ENCODE results near the gene CCL25. TPM values are rescaled to one million over a fixed set of nuclear protein-coding genes. Genes with fewer than 3 reads are reported as not detected.
"Not testable (repeated sequence)": the region's sequence is repeated elsewhere in the genome, so short reads cannot be mapped to it uniquely, and the experiment has no call there.

CCL25 gene
- total and polyA plus RNA-seq, 2 of the 13 experiments (the other 11 are each of a cell fraction or from before 2014, with no cell fraction given), result not detected

DNA sequence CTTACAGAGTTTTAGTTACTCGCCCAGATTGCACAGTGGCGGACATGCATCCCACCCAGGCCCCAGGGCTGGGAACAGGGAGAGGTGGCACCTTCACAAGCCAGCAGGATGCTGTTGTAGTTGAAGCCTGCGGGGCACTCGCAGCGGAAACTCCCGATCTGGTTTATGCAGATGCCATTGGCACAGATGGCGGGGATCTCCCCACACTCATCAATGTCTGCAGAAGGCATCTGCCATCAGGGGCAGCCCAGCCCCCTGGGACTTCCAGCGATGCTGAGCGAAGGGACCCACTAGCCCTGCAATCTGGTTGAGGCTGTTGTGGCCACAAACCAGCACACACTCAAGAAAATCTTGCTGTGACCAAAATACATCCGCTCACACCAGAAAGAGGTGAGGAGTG, 44.6 kb downstream of the CCL25 start (continued):
- no peak for TF ChIP-seq ZNF251 (CRISPR knock-in tag; IDR thresholded peaks at IDR 0.05)
- no peak for TF ChIP-seq MIER3 (CRISPR knock-in tag; IDR thresholded peaks at IDR 0.05; ENCODE audit: borderline replicate concordance)
- no peak for TF ChIP-seq ZNF660 (CRISPR knock-in tag; IDR thresholded peaks at IDR 0.05; ENCODE audit: borderline replicate concordance, low read depth)
- no peak for TF ChIP-seq CEBPB (IDR thresholded peaks at IDR 0.05; ENCODE audit: borderline replicate concordance, low read depth, low read length)

DNA sequence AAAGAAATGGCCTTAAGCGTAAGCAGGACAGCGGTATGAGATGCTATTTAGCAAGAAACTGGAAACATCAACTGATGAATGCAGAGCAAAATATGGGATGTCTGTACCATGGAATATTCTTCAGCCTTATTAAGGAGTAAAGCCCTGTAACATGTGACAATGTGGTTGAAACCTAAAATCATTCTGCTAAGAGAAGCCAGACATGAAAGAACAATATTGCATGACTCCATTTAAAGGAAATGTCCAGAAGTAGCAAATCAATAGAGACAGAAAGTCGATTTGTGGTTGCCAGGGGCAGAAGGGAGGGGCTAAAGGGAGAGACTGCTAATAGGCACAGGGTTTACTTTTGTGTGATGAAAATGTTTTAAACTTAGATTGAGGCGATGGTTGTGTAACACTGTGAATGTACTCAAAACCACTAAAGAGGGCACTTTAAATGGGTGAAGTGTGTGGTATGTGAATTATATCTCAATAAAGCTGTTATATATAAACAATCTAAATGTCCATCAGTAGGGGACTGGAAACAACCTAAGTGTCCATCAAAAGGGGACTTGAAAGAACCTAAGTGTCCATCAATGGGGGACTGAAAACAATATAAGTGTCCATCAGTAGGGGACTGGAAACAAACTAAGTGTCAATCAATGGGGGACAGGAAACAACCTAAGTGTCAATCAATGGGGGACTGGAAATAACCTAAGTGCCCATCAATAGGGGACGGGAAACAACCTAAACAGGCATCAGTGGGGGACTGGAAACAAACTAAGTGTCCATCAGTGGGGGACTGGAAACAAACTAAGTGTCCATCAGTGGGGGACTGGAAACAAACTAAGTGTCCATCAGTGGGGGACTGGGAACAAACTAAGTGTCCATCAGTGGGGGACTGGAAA, 45.4 kb downstream of the CCL25 start:
- Histone ChIP-seq H3K36me3 (replicated peaks in 1 of 2; ENCODE audit: control insufficient read depth in 1 of 2, insufficient read depth in 2 of 2, low read length in 2 of 2) (no peaks in the 10 kb centered on the region), H3K4me2 (ENCODE audit: low read depth, low read length) (no peak overlapping the region), H4K20me1 (ENCODE audit: insufficient read depth, low read length) (no peaks in the 10 kb centered on the region), H3K9ac (ENCODE audit: insufficient read depth, low read depth, low read length) (no peak overlapping the region), H3K27me3 (ENCODE audit: control insufficient read depth in 1 of 2, insufficient read depth in 2 of 2, low read length in 2 of 2) (no peaks in the 10 kb centered on the region), H3K9me3 (ENCODE audit: low read length) (peaks cover 13% of the 10 kb centered on the region), H3K4me3 (replicated peaks in 1 of 3; ENCODE audit: insufficient read depth in 1 of 3, low read depth in 2 of 3, low read length in 3 of 3) (no peak overlapping the region), H3K27ac (ENCODE audit: extremely low read length, insufficient read depth, low read length) (no peak overlapping the region), H3K79me2 (ENCODE audit: insufficient read depth, low read length) (no peaks in the 10 kb centered on the region), H3K4me1 (ENCODE audit: insufficient read depth, low read length) (no peaks in the 10 kb centered on the region), H2AFZ (ENCODE audit: low read length) (no peak overlapping the region)
- in situ Hi-C loops (cut with HindIII; ENCODE audit: extremely low pct_ligation_motif_present, low pct_unique_long_range_greater_than_20kb), result no loop called here
- FAIRE-seq (no peak), DNase-seq (ENCODE audit: low spot score) (no peak), ATAC-seq (no peak)
- 54% methylated on average over 5 of the region's 5 CpGs for WGBS (ENCODE audit: low lambda C conversion rate)
- ChIA-PET POLR2A (no interaction called here), CTCF (ENCODE audit: low intra/inter-chr PET ratio, low total read pairs) (no interaction called here)
- intact Hi-C loops (cut with micrococcal nuclease; ENCODE audit: unreplicated experiment), result no loop called here
- TF ChIP-seq KAT2B (IDR thresholded peaks at IDR 0.05; ENCODE audit: borderline replicate concordance, low read depth, low read length) (peak; percentile 50; the same call in 1 of the 2 replicates), ZNF253 (CRISPR knock-in tag; IDR thresholded peaks at IDR 0.05; ENCODE audit: borderline replicate concordance) (no peak)
- BruUV-seq (replicated peaks), result no TSS peak

DNA sequence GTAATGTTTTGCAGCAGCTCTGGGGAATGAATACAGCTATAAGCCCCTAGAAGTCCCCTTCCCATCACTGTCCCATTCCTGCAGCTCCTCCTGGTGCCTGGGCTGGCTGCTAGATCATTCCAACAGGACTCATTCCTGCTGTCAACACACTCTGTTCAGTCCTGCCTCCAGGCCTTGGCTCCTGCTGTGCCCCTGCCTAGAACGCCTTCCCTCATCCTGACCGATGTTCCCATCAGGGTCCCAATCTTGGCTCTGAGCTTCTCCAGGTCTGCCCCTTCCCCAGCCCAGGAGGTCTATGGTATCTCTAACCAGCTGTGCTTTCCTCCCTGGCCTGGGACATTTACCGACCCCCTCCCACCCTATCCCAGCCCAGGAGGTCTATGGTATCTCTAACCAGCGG, 48.8 kb downstream of the CCL25 start:
- ATAC-seq (no peak; the same call in 2 of the 3 replicates), FAIRE-seq (no peak), DNase-seq (ENCODE audit: low spot score) (no peak)
- POLR2A ChIA-PET, result no interaction called here
- Histone ChIP-seq H2AFZ (ENCODE audit: low read length) (no peak overlapping the region), H3K4me3 (replicated peaks in 1 of 3; ENCODE audit: insufficient read depth in 1 of 3, low read depth in 2 of 3, low read length in 3 of 3) (no peak overlapping the region), H3K9me3 (ENCODE audit: low read length) (peaks cover under 1% of the 10 kb centered on the region; the same call in 1 of the 2 replicates), H3K79me2 (ENCODE audit: insufficient read depth, low read length) (no peaks in the 10 kb centered on the region), H3K27me3 (ENCODE audit: control insufficient read depth in 1 of 2, insufficient read depth in 2 of 2, low read length in 2 of 2) (no peaks in the 10 kb centered on the region), H4K20me1 (ENCODE audit: insufficient read depth, low read length) (no peaks in the 10 kb centered on the region), H3K27ac (ENCODE audit: extremely low read length, insufficient read depth, low read length) (no peak overlapping the region), H3K4me1 (ENCODE audit: insufficient read depth, low read length) (no peaks in the 10 kb centered on the region), H3K36me3 (replicated peaks in 1 of 2; ENCODE audit: control insufficient read depth in 1 of 2, insufficient read depth in 2 of 2, low read length in 2 of 2) (no peaks in the 10 kb centered on the region), H3K9ac (ENCODE audit: insufficient read depth, low read depth, low read length) (no peak overlapping the region), H3K4me2 (ENCODE audit: low read depth, low read length) (no peak overlapping the region)
- TF ChIP-seq ZNF75D (CRISPR knock-in tag; IDR thresholded peaks at IDR 0.05; ENCODE audit: borderline replicate concordance) (no peak), SP1 (IDR thresholded peaks at IDR 0.05) (no peak), SP1 (CRISPR knock-in tag; IDR thresholded peaks at IDR 0.05) (no peak), STAG1 (CRISPR knock-in tag; IDR thresholded peaks at IDR 0.05) (peak; percentile 22; the same call in 1 of the 2 replicates), CHD4 (IDR thresholded peaks at IDR 0.05; ENCODE audit: borderline replicate concordance, low read length) (no peak)
- in situ Hi-C loops (cut with HindIII; ENCODE audit: extremely low pct_ligation_motif_present, low pct_unique_long_range_greater_than_20kb), result no loop called here
- WGBS (ENCODE audit: low lambda C conversion rate), result 57% methylated on average over 4 of the region's 4 CpGs
- BruUV-seq (replicated peaks), result no TSS peak
- intact Hi-C loops (cut with micrococcal nuclease; ENCODE audit: unreplicated experiment), result no loop called here
- CTCF ChIA-PET (ENCODE audit: low intra/inter-chr PET ratio, low total read pairs), result no interaction called here

DNA sequence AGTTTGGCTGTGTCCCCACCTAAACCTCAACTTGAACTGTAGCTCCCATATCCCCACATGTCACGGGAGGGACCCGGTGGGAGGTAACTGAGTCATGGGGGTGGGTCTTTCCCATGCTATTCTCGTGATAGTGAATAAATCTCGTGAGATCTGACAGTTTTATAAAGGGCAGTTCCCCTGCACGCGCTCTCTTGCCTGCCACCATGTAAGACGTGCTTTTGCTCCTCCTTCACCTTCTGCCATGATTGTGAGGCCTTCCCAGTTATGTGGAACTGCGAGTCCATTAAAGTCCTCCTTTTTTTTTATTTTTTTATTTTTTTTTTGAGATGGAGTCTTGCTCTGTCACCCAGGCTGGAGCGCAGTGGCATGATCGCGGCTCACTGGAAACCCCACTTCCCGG, 49.4 kb downstream of the CCL25 start:
- intact Hi-C loops (cut with micrococcal nuclease; ENCODE audit: unreplicated experiment); H4K20me1 ChIP-seq (ENCODE audit: insufficient read depth, low read length); H3K27me3 ChIP-seq (ENCODE audit: control insufficient read depth in 1 of 2, insufficient read depth in 2 of 2, low read length in 2 of 2); H3K27ac ChIP-seq (ENCODE audit: extremely low read length, insufficient read depth, low read length); ATAC-seq; CTCF ChIA-PET (ENCODE audit: low intra/inter-chr PET ratio, low total read pairs); in situ Hi-C loops (cut with HindIII; ENCODE audit: extremely low pct_ligation_motif_present, low pct_unique_long_range_greater_than_20kb); H3K9ac ChIP-seq (ENCODE audit: insufficient read depth, low read depth, low read length); H3K4me2 ChIP-seq (ENCODE audit: low read depth, low read length); H3K9me3 ChIP-seq (ENCODE audit: low read length); FAIRE-seq; BruUV-seq (replicated peaks); H3K4me1 ChIP-seq (ENCODE audit: insufficient read depth, low read length); DNase-seq (ENCODE audit: low spot score); POLR2A ChIA-PET; H3K36me3 ChIP-seq (replicated peaks in 1 of 2; ENCODE audit: control insufficient read depth in 1 of 2, insufficient read depth in 2 of 2, low read length in 2 of 2); H3K4me3 ChIP-seq (replicated peaks in 1 of 3; ENCODE audit: insufficient read depth in 1 of 3, low read depth in 2 of 3, low read length in 3 of 3); H2AFZ ChIP-seq (ENCODE audit: low read length); H3K79me2 ChIP-seq (ENCODE audit: insufficient read depth, low read length): not testable (repeated sequence)
- 63% methylated on average over 12 of the region's 12 CpGs for WGBS (ENCODE audit: low lambda C conversion rate)

All from HepG2 (cell line).